ENCODE results near the gene WDR76. TPM values are rescaled to one million over a fixed set of nuclear protein-coding genes. Genes with fewer than 3 reads are reported as not detected.

The WDR76 gene
- total and polyA plus RNA-seq, 12 donors = 0.68 to 4.1 (median 1.7) TPM

DNA sequence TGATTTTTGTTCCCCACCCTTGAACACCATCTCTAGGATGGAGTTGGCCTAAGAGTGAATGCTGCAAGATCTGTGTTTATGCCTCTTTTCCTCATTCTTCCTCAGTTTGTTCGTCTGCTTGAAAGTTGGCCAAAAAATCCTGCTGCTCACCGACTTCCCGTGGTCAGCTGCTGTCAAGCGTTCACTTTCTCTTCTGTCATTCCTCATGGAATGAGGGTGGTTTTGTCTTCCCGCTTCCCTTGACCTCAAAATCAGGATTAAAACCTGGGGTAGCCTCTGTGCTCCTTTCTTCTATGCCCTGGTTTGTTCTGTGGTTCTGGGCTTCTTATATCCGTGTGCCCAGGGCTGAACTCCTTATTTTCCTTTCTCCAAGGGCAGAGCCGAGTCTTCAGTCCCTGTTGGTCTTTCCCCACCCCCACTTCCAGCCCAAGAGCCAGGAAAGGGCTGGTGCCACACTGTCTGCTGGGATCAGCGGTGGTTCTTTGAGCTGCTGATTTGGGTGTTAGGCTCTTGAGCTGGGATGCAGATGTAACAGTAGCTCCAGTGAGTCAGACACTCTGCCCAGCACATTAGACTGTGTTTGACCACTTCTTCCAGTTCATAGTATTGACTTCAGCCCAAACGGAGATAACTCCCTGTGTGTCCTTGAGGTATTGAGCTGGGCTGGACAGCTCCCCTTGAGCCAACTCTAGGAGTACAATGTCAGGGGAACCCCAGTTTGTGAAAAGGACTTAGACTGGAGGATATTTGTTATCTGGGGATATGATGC is 32.3 kb upstream of the WDR76 start:
- Histone ChIP-seq H3K9me3 (no peaks in the 10 kb centered on the region), H3K27ac (peak overlapping the region in 8 of 10 donors; percentile 14 to 100 (median 98)), H3K4me1 (peaks cover 20 to 69% (median 49%) of the 10 kb centered on the region in 9 donors), H3K27me3 (no peaks in the 10 kb centered on the region), H3K36me3 (peaks cover 0 to 62% (median 19%) of the 10 kb centered on the region in 9 donors), H3K4me3 (peak overlapping the region in 7 of 10 donors; percentile 0 to 100 (median 89))
- TF ChIP-seq, protein P1, sequence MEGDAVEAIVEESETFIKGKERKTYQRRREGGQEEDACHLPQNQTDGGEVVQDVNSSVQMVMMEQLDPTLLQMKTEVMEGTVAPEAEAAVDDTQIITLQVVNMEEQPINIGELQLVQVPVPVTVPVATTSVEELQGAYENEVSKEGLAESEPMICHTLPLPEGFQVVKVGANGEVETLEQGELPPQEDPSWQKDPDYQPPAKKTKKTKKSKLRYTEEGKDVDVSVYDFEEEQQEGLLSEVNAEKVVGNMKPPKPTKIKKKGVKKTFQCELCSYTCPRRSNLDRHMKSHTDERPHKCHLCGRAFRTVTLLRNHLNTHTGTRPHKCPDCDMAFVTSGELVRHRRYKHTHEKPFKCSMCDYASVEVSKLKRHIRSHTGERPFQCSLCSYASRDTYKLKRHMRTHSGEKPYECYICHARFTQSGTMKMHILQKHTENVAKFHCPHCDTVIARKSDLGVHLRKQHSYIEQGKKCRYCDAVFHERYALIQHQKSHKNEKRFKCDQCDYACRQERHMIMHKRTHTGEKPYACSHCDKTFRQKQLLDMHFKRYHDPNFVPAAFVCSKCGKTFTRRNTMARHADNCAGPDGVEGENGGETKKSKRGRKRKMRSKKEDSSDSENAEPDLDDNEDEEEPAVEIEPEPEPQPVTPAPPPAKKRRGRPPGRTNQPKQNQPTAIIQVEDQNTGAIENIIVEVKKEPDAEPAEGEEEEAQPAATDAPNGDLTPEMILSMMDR (IDR thresholded peaks at IDR 0.05) = no peak
- WGBS, 2 donors = 65 to 66% methylated on average over 9 of the region's 9 CpGs
- no peak for ATAC-seq
- no peak for DNase-seq
- intact Hi-C loops (cut with DNase I) = loop anchor here in 1 of 10 donors (5.0 kb wide), 1 partner anchor 302 kb away; the partner anchor contains the start of gene TP53BP1

DNA sequence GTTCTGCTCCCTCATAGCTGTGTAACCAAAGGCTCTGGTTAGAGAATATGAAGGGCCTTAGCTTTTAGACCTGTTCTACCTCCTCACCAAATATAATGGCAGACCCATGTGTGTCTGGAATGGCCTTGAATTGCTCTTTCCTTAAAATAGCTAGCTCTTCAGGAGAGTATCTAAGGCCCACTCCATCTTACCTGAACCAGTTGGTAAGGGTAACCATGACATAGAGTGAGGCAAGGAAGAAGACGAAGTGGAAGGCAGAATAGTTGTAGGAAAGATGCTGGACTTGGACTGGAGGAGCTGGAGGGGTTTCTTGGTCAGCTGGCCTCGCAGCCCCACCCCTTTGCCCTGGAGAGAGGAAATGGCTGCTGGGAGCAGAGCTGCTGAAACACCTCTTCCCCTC is 31.6 kb upstream of the WDR76 start:
- Histone ChIP-seq H3K36me3 (peaks cover 0 to 68% (median 19%) of the 10 kb centered on the region in 9 donors), H3K4me3 (peak overlapping the region in 1 of 10 donors; percentile 87)

DNA sequence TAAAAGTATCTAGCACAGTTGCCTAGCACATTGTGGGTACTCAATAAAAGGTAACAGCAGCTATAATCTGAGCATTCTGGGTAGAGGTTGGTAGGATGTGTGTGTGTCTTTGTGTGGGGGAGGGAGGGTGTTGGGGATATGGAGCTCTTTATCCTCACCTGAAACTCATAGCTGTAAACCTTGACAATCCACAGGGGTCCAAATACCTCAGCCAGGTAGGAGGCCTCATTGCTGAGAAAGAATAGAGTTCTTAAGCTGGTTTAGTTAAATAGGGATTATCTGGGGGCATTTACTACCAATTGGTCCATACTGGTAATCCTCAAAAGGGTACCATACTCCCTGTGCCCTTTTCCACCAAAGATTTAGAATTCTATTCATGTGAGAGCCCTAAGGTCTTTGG is 30.8 kb upstream of the WDR76 start:
- Histone ChIP-seq H3K4me3 (no peak overlapping the region), H3K27ac (peak overlapping the region in 2 of 10 donors; percentile 14 to 34), H3K36me3 (peaks cover 0 to 68% (median 19%) of the 10 kb centered on the region in 9 donors), H3K4me1 (peaks cover 20 to 80% (median 57%) of the 10 kb centered on the region in 9 donors), H3K27me3 (no peaks in the 10 kb centered on the region), H3K9me3 (no peaks in the 10 kb centered on the region)
- intact Hi-C loops (cut with DNase I) = no loop called here
- TF ChIP-seq, protein P1 (IDR thresholded peaks at IDR 0.05) = no peak
- ATAC-seq (no peak), DNase-seq (no peak)

More for the DNA sequence above, 31.6 kb upstream of the WDR76 start:
- DNase-seq (no peak), ATAC-seq (no peak)
- no peaks in the 10 kb centered on the region for H3K9me3 ChIP-seq
- H3K27ac ChIP-seq = peak overlapping the region in 5 of 10 donors; percentile 14 to 100 (median 99)
- peaks cover 20 to 76% (median 56%) of the 10 kb centered on the region in 9 donors for H3K4me1 ChIP-seq
- H3K27me3 ChIP-seq = no peaks in the 10 kb centered on the region
- intact Hi-C loops (cut with DNase I) = no loop called here
- TF ChIP-seq, protein P1 (IDR thresholded peaks at IDR 0.05) = no peak
- WGBS, 2 donors = 91 to 92% methylated on average over 2 of the region's 2 CpGs

DNA sequence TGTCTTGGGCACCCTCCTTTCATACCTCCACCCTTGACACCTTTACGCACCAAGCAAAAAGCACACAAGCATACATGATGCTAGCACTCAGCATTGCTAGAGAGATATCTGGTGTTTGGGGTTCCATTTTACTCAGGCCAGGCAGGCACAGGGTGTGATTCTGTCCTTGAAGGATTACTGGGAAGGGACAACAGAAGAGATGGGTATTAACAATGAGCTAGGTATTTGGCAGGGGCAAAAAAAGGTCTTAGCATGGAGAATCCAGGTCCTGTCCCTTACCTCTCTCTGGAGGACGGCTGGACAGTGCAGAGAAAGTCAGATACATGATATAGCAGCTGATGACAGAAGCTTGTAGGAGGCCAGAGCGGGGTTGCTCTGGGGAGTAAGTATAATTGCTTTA is 30.2 kb upstream of the WDR76 start:
- intact Hi-C loops (cut with DNase I) = no loop called here
- Histone ChIP-seq H3K9me3 (no peaks in the 10 kb centered on the region), H3K27me3 (no peaks in the 10 kb centered on the region), H3K4me1 (peaks cover 20 to 82% (median 60%) of the 10 kb centered on the region in 9 donors), H3K27ac (peak overlapping the region in 1 of 10 donors; percentile 34), H3K4me3 (no peak overlapping the region), H3K36me3 (peaks cover 0 to 68% (median 19%) of the 10 kb centered on the region in 9 donors)
- DNase-seq (no peak), ATAC-seq (no peak)
- TF ChIP-seq, protein P1 (IDR thresholded peaks at IDR 0.05) = no peak
- 76 to 83% methylated on average over 3 of the region's 3 CpGs for WGBS, 2 donors
